GM21381 (cell line): ENCODE results near the gene CASS4.
"Not testable (repeated sequence)": the region's sequence is repeated elsewhere in the genome, so short reads cannot be mapped to it uniquely, and the experiment has no call there.

Experiments used
- ATAC-seq: cut with Tn5 transposase; IDR thresholded peaks from one replicate; pipeline ENCODE4 v1.9.1; 2021; ENCODE audit warnings: mild to moderate bottlenecking, moderate library complexity; ENCODE audit not compliant: unreplicated experiment

Gene CASS4

DNA sequence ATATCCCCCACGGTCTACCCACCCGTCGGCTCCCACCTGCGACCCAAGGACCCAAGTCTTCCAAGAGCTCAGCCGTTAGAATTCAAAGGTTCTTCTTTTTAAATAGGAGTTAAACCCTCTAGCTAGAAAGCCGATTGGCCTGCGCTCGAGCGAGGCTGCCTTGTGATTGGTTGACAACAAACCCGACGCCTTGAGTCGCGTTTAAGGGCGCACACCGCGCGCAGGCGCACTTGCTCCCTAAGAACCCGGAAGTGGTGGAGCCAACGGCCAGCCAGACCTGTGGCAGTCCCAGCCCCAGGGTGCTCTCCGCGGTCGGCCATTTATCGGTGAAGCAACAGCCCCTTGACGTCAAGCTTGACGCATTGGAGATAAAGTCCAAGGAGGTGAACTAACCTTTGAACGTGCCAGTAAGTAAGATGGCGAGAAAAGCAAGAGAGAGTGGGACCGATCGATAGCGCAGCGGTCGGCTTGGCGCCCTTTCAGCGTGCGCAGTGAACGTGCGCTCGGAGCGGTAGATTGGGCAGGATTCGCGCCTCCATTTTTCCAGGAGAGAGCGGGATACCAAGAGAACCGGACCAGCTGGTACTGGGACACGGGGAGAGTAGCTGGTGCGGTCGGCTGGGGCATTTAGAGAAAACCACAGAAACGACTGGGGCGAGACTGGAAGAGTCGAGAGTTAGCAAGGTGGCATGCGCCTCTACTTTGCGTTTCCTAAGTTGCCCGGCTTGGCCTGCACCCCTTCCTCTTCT is 19.8 kb upstream of the CASS4 start, which contains the start of the genes AURKA and CSTF1:
Gene AURKA (minus strand): TSS at position 84 of the 749 bp plus-strand sequence. CDS start 4,018 bp downstream, outside the sequence.
Gene CSTF1 (plus strand): TSS at position 514 of the 749 bp plus-strand sequence. CDS start 2,908 bp downstream, outside the sequence.
- ATAC-seq: peak; percentile 92

DNA sequence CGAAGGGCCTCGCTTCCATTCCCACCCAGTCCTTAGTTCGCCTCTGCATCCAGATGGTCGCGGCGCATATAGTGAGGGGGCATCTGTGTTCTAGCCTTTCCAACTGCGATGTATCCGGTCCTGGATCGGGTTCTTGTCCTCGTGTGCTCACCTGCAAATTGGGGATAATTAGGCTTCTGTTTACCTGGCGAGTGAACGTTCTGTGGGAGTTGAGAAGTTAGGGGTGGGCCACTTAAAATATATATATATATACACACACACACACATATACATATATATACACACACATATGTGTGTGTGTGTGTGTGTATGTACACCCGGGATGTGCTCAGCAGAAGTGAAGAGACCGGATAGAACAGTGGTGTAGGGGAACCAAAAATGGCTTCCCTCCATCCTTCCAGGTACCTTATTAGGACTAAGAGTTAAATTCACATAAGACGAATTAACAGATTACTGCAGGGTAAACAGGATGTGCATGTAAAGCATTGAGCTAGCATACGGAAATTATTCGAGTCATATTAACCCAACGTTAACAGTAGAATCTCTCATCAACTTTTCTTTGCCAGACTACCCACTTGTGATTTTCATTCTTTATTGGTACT is 19.1 kb upstream of the CASS4 start:
- ATAC-seq: no peak

DNA sequence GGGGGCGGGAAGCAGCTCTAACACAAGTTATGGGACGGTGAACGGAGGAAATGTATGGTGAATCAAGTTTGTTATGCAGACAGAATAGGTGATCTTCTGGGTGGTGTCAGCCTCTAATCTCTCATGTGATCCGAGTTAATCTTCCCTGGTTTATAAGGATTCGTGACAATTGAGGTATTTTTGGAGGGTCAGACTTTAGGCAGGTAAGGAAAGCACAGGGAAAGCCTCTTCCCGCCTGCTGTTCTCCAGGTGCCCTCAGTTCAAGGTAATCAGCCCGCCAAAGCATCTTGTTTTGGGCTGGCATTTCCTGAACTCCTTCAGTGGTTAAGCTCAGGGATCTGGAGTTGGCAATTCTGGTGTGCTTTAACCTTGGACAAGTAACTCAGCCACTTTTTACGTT is 18.4 kb upstream of the CASS4 start:
- ATAC-seq: no peak

DNA sequence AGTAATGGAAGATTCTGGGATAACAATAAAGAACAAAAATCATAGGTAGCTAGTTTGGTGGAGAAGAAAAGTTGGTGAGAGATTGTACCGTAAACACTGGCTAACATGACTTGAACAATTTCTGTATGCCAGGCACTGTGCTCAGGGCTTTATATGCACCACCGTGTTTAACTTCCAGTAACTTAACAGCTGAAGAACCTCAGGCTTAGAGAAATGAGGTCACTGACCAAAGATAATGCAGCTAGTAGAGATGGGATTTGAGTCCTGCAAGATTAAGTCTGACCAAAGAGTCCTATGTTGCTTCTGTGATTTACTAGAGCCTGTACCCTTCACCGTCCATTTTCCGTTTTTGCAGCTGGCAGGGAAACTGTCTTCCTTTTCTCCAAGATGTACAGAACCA is 16.9 kb upstream of the CASS4 start:
- ATAC-seq: no peak

DNA sequence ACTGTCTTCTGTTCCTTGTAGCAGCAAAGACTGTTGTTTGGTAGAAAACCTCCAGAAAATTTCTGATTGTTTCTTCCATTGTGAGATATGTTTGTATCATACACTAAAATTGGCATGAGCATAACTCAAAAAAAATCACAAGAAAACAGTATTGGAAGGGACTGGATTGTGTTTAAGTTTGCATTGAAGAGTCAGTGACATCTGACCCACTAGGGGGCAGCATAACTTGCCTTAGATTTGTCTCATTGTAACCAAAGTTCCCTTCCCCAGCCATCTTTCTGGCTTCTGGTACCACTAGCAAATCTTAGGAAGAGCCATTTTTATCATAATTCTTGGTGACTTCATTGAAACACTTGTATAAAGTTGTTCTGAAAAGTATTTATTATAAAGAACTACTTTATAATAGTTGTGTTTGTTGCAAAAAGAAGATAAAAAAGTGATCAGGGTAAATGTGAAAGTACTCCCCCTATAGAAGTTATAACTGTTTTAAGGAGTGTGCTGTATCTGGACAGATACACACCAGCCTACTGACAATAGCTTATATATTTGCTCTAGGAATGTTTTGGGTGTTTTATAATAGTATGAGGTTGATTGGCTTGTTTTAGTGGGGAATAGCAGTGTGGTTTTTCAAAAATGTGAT is 11.9 kb upstream of the CASS4 start:
- no peak for ATAC-seq

DNA sequence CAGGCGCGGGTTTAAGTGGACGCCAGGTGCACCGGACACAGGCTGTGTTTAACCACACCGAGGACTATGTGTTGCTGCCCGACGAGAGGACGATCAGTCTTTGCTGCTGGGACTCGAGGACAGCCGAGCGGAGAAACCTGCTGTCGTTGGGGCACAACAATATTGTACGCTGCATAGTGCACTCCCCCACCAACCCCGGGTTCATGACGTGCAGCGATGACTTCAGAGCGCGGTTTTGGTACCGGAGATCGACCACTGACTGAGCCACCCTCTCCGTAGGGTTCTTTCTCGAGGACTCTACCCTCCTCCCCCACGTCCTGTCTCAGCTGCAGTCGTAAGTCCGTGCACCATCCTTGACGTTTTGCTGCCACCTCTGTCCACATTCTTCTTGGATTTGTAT is 8.6 kb upstream of the CASS4 start:
- no peak for ATAC-seq

DNA sequence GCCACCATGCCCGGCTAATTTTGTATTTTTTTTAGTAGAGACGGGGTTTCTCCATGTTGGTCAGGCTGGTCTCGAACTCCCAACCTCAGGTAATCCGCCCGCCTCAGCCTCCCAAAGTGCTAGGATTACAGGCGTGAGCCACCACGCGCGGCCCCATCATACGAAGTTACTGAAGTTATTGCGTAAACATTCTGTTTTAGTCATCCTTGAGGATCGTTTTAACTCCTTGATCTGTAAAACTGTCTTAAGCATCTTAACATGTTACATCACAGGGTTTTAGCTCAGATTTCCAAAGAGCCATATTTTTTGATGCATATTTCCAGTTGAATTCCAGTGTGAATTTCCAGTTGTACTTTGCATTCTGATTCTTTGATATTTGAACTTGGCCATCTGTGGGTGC is 6.7 kb upstream of the CASS4 start:
- ATAC-seq: not testable (repeated sequence)

DNA sequence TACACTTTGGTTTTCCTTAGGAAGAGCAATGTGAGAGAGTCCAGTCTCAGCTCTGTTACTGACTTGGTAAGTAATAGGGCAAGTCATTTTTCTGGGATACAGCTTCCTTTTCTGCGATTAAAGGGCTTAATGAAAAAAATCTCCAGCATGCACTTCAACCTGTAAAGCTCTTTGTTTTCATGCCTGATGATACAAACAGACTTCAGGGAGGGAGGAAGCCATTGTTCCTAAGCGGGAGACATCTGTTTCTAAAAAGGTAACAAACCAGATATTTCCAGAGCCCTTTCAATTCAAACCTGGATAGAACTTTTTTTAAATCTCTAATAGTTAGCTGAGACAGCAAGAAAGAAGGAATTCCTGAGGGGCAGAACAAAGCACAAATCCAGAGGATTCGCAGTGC is 5.2 kb upstream of the CASS4 start:
- ATAC-seq: no peak

DNA sequence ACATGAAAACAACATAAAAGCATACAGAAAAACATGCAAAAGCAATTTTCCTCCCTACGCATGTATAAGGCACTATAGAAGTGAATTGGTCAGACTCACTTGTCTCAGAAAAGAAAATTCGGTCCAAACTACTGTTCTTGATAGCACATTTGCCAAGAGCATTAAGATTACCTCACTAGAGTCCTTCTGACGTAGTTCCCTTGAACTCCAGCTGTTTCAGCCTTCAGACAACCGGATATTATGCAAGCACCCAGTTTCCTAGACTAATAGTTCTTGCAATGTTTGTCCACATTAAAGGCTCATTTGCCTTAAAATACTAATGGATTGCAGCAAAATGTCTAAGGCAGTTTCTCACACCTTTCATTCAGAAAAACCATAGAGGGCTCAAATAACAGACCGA is 2.5 kb upstream of the CASS4 start:
- ATAC-seq: no peak

DNA sequence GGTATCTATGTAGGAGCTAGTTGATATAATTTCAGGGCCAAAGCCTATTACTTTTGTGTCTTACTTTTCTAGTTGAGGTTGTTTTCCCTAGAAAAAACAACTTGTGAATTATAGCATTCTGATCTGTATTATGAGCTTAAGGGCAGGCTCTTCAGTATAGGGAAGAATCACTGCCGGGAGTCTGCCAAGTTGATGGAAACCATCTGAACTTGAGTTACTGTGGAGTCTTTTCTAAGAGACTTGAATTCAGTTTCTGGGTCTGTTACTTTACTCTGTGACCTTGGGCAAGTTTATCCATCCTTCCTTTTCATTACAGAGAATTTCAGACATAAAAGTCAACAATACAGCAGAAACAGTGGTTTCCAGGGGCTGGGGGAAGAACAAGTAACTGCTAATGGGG is 2.1 kb upstream of the CASS4 start:
- no peak for ATAC-seq

DNA sequence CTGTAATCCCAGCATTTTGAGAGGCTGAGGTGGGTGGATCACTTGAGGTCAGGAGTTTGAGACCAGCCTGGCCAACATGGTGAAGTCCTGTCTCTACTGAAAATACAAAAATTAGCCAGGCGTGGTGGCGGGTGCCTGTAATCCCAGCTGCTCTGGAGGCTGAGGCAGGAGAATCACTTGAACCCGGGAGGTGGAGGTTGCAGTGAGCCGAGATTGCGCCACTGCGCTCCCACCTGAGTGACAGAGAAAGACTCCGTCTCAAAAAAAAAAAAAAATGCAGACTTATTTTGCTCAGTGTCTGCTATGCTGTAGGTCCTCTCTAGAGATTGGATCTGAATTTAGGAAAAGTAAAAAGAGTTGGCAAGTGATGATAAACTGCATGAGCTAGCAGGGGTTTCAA is 773 bp upstream of the CASS4 start:
- not testable (repeated sequence) for ATAC-seq

DNA sequence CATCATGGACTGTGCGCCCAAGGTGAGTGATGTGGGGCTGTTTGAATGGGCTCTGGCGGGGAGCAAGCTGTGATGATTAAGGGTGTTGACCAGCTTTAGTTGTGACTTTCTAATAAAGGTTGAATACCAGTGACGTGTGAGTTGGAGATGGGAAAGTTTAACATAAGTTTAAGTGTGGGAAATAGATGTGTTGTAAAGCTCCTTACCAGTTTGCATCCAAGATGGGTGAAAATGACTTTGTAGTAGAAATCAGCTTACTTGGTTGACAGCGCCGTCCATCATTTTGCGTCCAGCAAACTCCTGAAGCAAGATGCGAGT is 372 bp downstream of the CASS4 start:
- no peak for ATAC-seq

DNA sequence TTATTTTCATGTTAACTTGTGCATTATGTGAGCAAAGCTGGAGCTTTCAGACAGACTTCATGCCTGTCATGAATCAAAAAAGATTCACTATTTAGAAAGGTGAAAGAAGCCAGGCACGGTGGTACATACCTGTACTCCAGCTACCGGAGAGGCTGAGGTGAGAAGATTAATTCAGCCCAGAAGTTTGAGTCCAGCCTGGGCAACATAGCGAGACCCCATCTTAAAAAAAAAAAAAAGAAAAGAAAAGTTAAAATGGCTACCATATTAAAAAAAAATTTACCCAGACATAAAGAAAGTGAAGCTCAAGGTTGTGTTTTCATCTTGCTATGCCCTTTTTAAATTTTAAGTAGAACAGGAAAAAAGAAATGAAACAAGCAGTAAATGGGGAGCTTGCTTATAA is 889 bp downstream of the CASS4 start:
- ATAC-seq: no peak

DNA sequence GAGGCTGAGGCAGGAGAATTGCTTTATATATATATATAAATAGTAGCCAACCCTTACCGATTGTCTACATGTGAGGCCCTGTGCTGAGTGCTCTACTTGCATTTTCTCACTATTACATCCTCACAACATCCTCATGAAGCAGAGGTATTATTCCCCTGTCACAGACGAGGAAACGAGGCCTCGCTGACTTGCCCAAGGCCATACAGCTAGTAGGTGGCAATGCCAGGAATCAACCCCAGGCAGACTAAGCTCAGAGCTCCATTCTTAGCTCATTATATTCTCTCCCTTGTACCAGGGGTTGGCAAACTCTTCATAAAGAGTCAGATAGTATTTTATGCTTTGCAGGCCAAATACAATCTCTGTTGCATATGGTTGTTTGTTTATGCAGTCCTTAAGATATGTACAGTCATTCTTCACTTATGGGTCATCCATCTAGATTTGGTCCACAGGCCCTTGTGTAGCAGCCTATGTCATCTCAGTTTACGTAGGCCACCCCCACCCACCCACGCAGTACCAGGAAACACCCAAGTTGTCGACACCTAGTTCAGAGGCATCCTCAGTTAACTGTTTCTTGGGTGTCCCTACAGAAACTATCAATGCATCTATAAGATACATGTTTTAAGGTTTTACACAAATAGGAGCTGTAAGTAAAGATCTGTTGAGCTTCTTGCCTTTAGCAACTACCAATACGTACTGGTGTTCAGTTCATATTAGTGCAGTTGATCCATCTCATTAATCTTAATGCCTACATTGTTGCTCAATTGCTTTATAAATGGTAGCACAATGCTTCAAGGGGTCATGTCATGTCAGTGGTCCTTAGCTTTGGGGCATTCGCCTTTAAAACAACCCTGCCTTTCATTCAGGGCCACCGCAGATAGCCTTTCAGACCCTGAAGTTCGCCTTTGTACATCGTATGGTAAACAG is 3.0 kb downstream of the CASS4 start:
- ATAC-seq: no peak

DNA sequence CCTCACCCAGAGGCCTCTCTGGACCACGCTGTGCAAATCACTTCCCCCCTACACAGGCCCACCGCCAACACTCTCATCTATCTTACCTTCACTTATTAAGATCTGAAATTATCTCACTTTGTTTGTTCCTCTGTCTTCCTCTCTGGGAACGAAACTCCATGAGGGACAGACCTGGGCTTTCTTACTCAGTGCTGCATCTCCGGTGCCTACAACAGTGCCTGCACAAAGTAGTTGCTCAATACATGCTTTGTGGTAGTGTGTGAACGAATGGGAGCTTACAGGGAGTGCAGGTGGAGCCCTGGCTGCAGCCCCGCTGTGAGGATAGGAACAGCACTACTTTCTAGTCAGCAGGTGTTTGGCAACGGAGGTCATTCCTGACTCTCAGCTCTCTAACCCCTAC is 5.3 kb downstream of the CASS4 start:
- no peak for ATAC-seq

DNA sequence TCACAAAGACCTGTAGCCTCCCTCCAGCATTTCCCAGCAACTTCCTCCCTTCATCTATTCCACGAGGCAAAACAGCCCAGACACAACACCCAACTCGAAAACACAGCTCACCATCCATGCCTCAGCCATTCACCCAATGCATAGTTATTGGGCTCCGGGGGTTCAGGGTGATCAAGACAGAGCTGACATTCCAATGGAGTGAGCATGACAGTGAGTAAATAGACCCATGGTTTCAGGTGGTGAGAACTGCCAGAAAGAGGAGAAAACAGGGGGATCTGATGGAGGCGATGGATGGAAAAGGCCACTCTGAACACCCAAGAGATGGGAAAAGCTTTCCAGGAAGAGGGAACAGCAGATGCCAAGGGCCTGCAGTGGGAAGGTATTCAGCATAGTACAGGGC is 5.9 kb downstream of the CASS4 start:
- no peak for ATAC-seq

DNA sequence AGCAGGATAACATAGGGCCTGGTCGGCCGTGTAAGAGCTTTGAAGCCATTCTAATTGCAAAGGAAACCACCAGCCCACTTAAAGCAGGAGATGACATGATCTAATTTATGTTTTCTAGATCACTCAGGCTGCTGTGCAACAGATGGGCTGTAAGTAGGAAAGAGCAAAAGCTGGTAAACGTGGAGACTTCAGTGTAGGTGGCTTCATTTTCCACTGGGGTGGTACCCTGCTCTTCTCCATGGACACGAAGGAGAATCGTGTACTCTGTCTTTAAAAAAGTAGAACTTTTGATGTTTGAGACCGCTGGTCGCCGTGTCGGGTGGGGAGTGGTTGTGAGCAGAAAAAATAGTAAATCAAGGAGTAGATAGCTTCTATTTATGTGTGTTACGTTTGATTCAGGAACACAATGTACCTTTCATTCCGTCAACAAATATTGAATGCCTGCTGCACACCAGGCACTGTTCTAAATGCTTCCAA is 6.4 kb downstream of the CASS4 start:
- no peak for ATAC-seq

DNA sequence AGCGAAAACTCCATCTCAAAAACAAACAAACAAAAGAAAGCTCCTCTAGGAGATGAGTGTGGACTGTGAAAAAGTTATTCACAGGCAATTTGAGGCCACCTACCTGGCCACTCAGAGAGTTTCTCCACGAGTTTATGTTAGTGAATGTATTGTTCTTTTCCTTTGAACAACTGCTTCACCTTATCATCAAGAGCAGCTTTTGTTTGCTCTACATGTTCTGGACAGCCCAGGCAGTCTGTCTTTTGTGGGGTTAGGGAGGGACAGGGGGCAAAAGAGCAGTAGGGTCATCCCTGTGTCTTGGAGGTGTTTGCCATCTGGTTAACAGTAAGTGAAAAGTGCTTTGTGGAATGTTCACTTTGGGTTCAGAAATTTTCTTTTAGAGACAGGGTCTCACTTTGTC is 8.0 kb downstream of the CASS4 start:
- no peak for ATAC-seq

DNA sequence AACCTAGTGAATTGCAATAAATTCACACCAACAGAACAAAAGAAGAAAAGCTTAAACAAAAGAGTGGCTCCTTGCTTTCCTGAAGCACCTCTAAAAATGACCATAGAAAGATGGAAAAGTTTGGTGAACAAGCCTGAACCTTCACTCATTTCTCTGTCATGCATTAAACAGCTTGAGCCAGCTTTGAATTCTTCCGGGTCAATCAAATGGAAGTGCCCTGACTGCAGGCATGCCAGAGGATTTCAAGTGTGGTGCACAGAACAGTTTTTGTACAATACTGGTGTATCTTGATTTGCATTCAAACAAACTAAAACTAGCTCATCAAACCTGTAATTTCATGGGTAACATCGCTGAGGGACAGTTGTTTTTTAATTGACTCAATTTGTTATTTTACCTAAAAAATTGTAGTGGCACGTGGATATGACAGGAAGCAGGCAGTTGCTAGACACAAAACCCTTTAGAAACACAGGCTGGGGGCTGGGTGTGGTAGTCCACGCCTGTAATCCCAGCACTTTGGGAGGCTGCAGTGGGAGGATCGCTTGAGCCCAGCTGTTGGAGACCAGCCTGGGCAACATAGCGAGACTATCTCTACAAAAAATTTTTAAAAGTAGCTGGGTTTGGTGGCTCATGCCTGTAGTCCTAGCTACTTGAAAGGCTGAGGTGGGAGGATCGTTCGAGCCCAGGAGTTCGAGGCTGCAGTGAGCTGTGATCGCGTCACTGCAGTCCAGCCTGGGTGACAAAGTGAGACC is 9.1 kb downstream of the CASS4 start:
- ATAC-seq: no peak

DNA sequence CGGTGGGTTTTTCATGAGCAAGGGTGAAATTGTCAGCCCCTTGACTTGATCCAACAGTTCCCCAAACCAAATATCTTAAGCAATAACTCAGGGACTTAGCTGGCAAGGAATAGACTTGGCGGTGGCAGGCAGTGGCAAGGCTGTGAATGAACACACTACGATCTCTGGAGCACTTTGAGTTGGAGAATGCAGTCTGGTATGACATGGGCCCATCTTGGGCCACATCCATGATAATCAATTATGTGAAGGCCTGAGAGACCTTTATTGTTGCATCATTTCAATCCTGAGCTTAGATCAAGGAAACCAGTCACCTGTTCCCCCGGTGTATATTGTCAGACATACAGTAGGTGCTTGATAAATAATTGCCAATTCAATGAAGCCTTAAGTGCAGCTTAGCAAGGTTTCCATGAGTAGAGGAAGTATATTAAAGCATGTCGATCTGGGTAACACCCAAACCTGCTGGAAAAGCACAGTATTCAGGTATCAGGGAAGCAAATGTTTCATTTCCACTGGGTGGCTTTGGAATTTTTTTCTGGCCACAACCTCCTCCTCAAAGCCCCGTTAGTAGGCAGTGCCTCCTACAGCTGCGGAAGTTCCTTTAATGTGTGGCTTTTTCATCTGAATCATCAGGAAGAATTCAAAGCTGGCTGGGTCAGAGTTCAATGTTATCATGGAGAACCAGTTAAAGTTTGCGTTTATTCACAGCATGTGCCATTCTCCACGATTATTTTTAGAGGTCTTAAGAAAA is 10.2 kb downstream of the CASS4 start:
- no peak for ATAC-seq
